HepG2 (cell line): ENCODE data around the gene TOMM7. TPM values are rescaled to one million over a fixed set of nuclear protein-coding genes. Genes with fewer than 3 reads are reported as not detected.

ENCODE experiments used
- ATAC-seq: fragments of 200-7000 bp; cut with Tn5 transposase; 3 replicates; pipeline ENCODE4 v1.9.1; 2020; ENCODE audit warnings: mild to moderate bottlenecking, moderate library complexity
- BruUV-seq: library from RNA; stranded (reverse); fragments of 400-500 nt; replicated peaks from 2 replicates; lab custom pipeline; 2021; lab: Mats Ljungman, UMichigan
- CTCF ChIA-PET: fragments of 300-600 bp; formaldehyde crosslinking; extraction: SDS; loops from one replicate; lab custom pipeline; 2021; ENCODE audit warnings: low total read pairs, inconsistent platforms, low intra/inter-chr PET ratio; lab: Yijun Ruan, JAX
- POLR2A ChIA-PET: fragments of 350-600 bp; sonication (Branson Sonifier 250); formaldehyde crosslinking; loops from one replicate; lab custom pipeline; 2020; ENCODE audit warnings: antibody characterized with exemption, inconsistent platforms; lab: Yijun Ruan, JAX
- DNase-seq: peaks from one replicate; pipeline ENCODE4 v3.0.0-alpha.2; 2015; ENCODE audit warnings: low spot score
- FAIRE-seq: peaks from 3 replicates; lab custom pipeline; 2011; peaks lifted over from hg19 to GRCh38; lab: Jason Lieb, UNC
- H2AFZ ChIP-seq: one replicate; pipeline ENCODE4 v1.6.1; 2011; ENCODE audit warnings: low read length, inconsistent platforms
- H3K27ac ChIP-seq: fragments of 300-600 bp; 3 replicates; pipeline ENCODE4 v1.8.0; 2011; ENCODE audit warnings: mixed run types, mild to moderate bottlenecking, mixed read lengths, low read length, inconsistent platforms; ENCODE audit not compliant: insufficient read depth; ENCODE audit errors: extremely low read length
- H3K27me3 ChIP-seq, 2 experiments: fragments of 200-600 bp in 1 of 2; 2 replicates in 1 of 2; 3 replicates in 1 of 2; pipeline versions ENCODE4 v1.6.0 to v1.8.0; 2011; ENCODE audit warnings: low read length in 2 of 2, mild to moderate bottlenecking in 2 of 2, moderate library complexity in 2 of 2, inconsistent platforms in 1 of 2; ENCODE audit not compliant: insufficient read depth in 2 of 2, control insufficient read depth in 1 of 2
- H3K36me3 ChIP-seq, 2 experiments: fragments of 200-600 bp in 1 of 2; replicated peaks in 1 of 2; 2 replicates in 1 of 2; 3 replicates in 1 of 2; pipeline versions ENCODE4 v1.5.1 to v1.8.0; 2011; ENCODE audit warnings: low read length in 2 of 2, inconsistent platforms in 1 of 2; ENCODE audit not compliant: insufficient read depth in 2 of 2, control insufficient read depth in 1 of 2
- H3K4me1 ChIP-seq: 2 replicates; pipeline ENCODE4 v1.5.1; 2012; ENCODE audit warnings: low read length, inconsistent platforms; ENCODE audit not compliant: insufficient read depth
- H3K4me2 ChIP-seq: 2 replicates; pipeline ENCODE4 v1.6.0; 2011; ENCODE audit warnings: low read depth, low read length, inconsistent platforms
- H3K4me3 ChIP-seq, 3 experiments: fragments of 200-600 bp in 1 of 3; sonication (generic), shearing (Covaris generic) in 1 of 3; replicated peaks in 1 of 3; 2 replicates each; pipeline ENCODE4 v1.5.1; 2011 to 2016; ENCODE audit warnings: low read length in 3 of 3, inconsistent platforms in 2 of 3, low read depth in 2 of 3, mild to moderate bottlenecking in 2 of 3, control low read depth in 1 of 3, mixed read lengths in 1 of 3; ENCODE audit not compliant: insufficient read depth in 1 of 3
- H3K79me2 ChIP-seq: one replicate; pipeline ENCODE4 v1.6.1; 2011; ENCODE audit warnings: low read length, inconsistent platforms; ENCODE audit not compliant: insufficient read depth
- H3K9ac ChIP-seq: 2 replicates; pipeline ENCODE4 v1.6.0; 2011; ENCODE audit warnings: mild to moderate bottlenecking, low read depth, low read length, inconsistent platforms; ENCODE audit not compliant: insufficient read depth
- H3K9me3 ChIP-seq: 2 replicates; pipeline ENCODE4 v1.5.1; 2012; ENCODE audit warnings: mild to moderate bottlenecking, low read length
- H4K20me1 ChIP-seq: 2 replicates; pipeline ENCODE4 v1.6.0; 2011; ENCODE audit warnings: inconsistent platforms, mild to moderate bottlenecking, low read length, moderate library complexity; ENCODE audit not compliant: insufficient read depth
- BCL6 ChIP-seq: IDR thresholded peaks from 2 replicates; pipeline ENCODE4 v1.6.1; 2016; ENCODE audit warnings: missing genetic modification reagents, missing compliant biosample characterization
- FOXA3 ChIP-seq: IDR thresholded peaks from 2 replicates; pipeline ENCODE4 v1.6.1; 2016; ENCODE audit warnings: missing genetic modification reagents, missing compliant biosample characterization
- HNF1B ChIP-seq: sonication (generic); formaldehyde crosslinking; IDR thresholded peaks from 2 replicates; pipeline ENCODE4 v1.5.1; 2020; ENCODE audit warnings: mild to moderate bottlenecking, moderate library complexity, missing genetic modification reagents
- NFIC ChIP-seq: IDR thresholded peaks from 2 replicates; pipeline ENCODE4 v1.6.1; 2012; ENCODE audit warnings: mild to moderate bottlenecking, low read length, inconsistent platforms
- PLRG1 ChIP-seq: fragments of 450-650 bp; conservative IDR thresholded peaks from 2 replicates; pipeline ENCODE4 v1.6.1; 2016
- RXRA ChIP-seq: sonication (generic); formaldehyde crosslinking; IDR thresholded peaks from 2 replicates; pipeline ENCODE4 v1.5.1; 2020; ENCODE audit warnings: missing genetic modification reagents
- SIX4 ChIP-seq: sonication (generic); formaldehyde crosslinking; IDR thresholded peaks from 2 replicates; pipeline ENCODE4 v1.4.0; 2020; ENCODE audit warnings: missing genetic modification reagents
- SOX13 ChIP-seq, 3 experiments: fragments of 450-650 bp in 1 of 3; sonication (generic) in 1 of 3; formaldehyde crosslinking in 1 of 3; IDR thresholded peaks in 2 of 3; conservative IDR thresholded peaks in 1 of 3; 2 replicates each; pipeline versions ENCODE4 v1.5.0 to v1.6.1; 2016 to 2020; ENCODE audit warnings: antibody characterized with exemption in 1 of 3, mild to moderate bottlenecking in 1 of 3, missing compliant biosample characterization in 1 of 3, missing genetic modification reagents in 1 of 3, moderate library complexity in 1 of 3
- SOX6 ChIP-seq, 2 experiments: fragments of 450-650 bp in 1 of 2; sonication (generic) in 1 of 2; formaldehyde crosslinking in 1 of 2; IDR thresholded peaks; 2 replicates each; pipeline versions ENCODE4 v1.4.0 to v1.6.1; 2017 to 2020; ENCODE audit warnings: antibody characterized with exemption in 1 of 2, mild to moderate bottlenecking in 1 of 2, missing genetic modification reagents in 1 of 2
- ZNF296 ChIP-seq: sonication (generic); formaldehyde crosslinking; conservative IDR thresholded peaks from 2 replicates; pipeline ENCODE4 v1.5.0; 2020; ENCODE audit warnings: mild to moderate bottlenecking, missing genetic modification reagents
- ZNF75D ChIP-seq: sonication (generic); formaldehyde crosslinking; IDR thresholded peaks from 2 replicates; pipeline ENCODE4 v1.8.1; 2023; ENCODE audit warnings: missing genetic modification reagents, mild to moderate bottlenecking, borderline replicate concordance
- WGBS: methylation state at CpG from one replicate; pipeline ENCODE4 v1.1.6; 2017; ENCODE audit warnings: low lambda C conversion rate; 5-methylcytosine and 5-hydroxymethylcytosine counted together
- in situ Hi-C: cut with HindIII; loops from 2 replicates; pipeline ENCODE4 v1.10.0; 2017; ENCODE audit warnings: low pct_unique_long_range_greater_than_20kb; ENCODE audit not compliant: extremely low pct_ligation_motif_present
- intact Hi-C: fragments of 100-400 bp; cut with micrococcal nuclease; formaldehyde crosslinking; loops from one replicate; pipeline ENCODE4 v1.10.0; 2022; ENCODE audit not compliant: unreplicated experiment
- polyA plus RNA-seq, 8 experiments: library from polyadenylated mRNA; depleted of rRNA in 3 of 8; stranded (reverse) in 7 of 8; unstranded in 1 of 8; fragments of >200 nt; fragmentation: Illumina TruSeq in 4 of 8; extraction: Trizol in 4 of 8; gene quantifications; 2 replicates each; pipeline versions ENCODE4 v1.2.1 to v1.2.3, GENCODE V29; 2011 to 2016; ENCODE audit warnings: low read depth in 4 of 8, missing spikeins in 1 of 8, mixed read lengths in 1 of 8; ENCODE audit not compliant: insufficient read depth in 1 of 8
- total RNA-seq, 5 experiments: library from RNA; depleted of rRNA; stranded (reverse); fragments of >200 nt; fragmentation: Illumina TruSeq; extraction: Trizol; gene quantifications; 2 replicates each; pipeline ENCODE4 v1.2.3, GENCODE V29; 2016; ENCODE audit warnings: low read depth in 1 of 5

Gene TOMM7
- total and polyA plus RNA-seq, 2 of the 13 experiments (the other 11 are each of a cell fraction or from before 2014, with no cell fraction given), result 251 to 369 TPM

GRCh38 chr7:22786290-22786932 lies 36.2 kb downstream of the TOMM7 start (continued):
- TF ChIP-seq HNF1B (CRISPR knock-in tag), result peak; percentile 84
- peak; percentile 89 for TF ChIP-seq NFIC
- TF ChIP-seq, all 625 proteins: peak for 203

- no peak for ATAC-seq
- TF ChIP-seq SOX13 (IDR thresholded peaks at IDR 0.05), result no peak
- peak in 1 of 2 experiments; percentile 81; a peak in 2 of 4 replicates for TF ChIP-seq SOX13 (CRISPR knock-in tag; conservative IDR thresholded peaks at IDR 0.05 in 1 of 2, IDR thresholded peaks at IDR 0.05 in 1 of 2)
- no peak for TF ChIP-seq RXRA (CRISPR knock-in tag)
- 0 out of 2 replicates have a peak, but pooled peaks have one; percentile 18 for TF ChIP-seq BCL6 (CRISPR knock-in tag)
- TF ChIP-seq ZNF75D, result no peak
- TF ChIP-seq ZNF296 (CRISPR knock-in tag), result no peak
- TF ChIP-seq SOX6 (IDR thresholded peaks at IDR 0.05), result no peak
- peak; percentile 44; the same call in 1 of the 2 replicates for TF ChIP-seq SOX6 (CRISPR knock-in tag; IDR thresholded peaks at IDR 0.05)
- peak; percentile 33; the same call in 1 of the 2 replicates for TF ChIP-seq SIX4 (CRISPR knock-in tag)
- TF ChIP-seq PLRG1, result no peak
- TF ChIP-seq FOXA3 (CRISPR knock-in tag), result 0 out of 2 replicates have a peak, but pooled peaks have one; percentile 20
- DNase-seq, result peak; percentile 58
- ChIA-PET CTCF (no interaction called here), POLR2A (no interaction called here)
- Histone ChIP-seq H3K9ac (no peak overlapping the region), H2AFZ (no peak overlapping the region), H3K4me1 (peaks cover 65% of the 10 kb centered on the region), H3K4me2 (no peak overlapping the region), H3K9me3 (no peaks in the 10 kb centered on the region), H3K79me2 (no peaks in the 10 kb centered on the region), H3K4me3 (no peak overlapping the region), H4K20me1 (no peaks in the 10 kb centered on the region), H3K27ac (no peak overlapping the region), H3K36me3 (no peaks in the 10 kb centered on the region), H3K27me3 (no peaks in the 10 kb centered on the region)
- intact Hi-C loops (loop anchor here (5.0 kb wide), 1 partner anchor 57 kb away; the partner anchor contains the start of gene IL6), in situ Hi-C loops (no loop called here)
- 29% methylated on average over 1 of the region's 1 CpG for WGBS
- no TSS peak for BruUV-seq
- no peak for FAIRE-seq
Measured at GRCh38 chr7:22784346-22784745, 38.3 kb downstream of the TOMM7 start.
